Measurements from ENCODE around the gene FAM83B.

- TF ChIP-seq, protein P1, sequence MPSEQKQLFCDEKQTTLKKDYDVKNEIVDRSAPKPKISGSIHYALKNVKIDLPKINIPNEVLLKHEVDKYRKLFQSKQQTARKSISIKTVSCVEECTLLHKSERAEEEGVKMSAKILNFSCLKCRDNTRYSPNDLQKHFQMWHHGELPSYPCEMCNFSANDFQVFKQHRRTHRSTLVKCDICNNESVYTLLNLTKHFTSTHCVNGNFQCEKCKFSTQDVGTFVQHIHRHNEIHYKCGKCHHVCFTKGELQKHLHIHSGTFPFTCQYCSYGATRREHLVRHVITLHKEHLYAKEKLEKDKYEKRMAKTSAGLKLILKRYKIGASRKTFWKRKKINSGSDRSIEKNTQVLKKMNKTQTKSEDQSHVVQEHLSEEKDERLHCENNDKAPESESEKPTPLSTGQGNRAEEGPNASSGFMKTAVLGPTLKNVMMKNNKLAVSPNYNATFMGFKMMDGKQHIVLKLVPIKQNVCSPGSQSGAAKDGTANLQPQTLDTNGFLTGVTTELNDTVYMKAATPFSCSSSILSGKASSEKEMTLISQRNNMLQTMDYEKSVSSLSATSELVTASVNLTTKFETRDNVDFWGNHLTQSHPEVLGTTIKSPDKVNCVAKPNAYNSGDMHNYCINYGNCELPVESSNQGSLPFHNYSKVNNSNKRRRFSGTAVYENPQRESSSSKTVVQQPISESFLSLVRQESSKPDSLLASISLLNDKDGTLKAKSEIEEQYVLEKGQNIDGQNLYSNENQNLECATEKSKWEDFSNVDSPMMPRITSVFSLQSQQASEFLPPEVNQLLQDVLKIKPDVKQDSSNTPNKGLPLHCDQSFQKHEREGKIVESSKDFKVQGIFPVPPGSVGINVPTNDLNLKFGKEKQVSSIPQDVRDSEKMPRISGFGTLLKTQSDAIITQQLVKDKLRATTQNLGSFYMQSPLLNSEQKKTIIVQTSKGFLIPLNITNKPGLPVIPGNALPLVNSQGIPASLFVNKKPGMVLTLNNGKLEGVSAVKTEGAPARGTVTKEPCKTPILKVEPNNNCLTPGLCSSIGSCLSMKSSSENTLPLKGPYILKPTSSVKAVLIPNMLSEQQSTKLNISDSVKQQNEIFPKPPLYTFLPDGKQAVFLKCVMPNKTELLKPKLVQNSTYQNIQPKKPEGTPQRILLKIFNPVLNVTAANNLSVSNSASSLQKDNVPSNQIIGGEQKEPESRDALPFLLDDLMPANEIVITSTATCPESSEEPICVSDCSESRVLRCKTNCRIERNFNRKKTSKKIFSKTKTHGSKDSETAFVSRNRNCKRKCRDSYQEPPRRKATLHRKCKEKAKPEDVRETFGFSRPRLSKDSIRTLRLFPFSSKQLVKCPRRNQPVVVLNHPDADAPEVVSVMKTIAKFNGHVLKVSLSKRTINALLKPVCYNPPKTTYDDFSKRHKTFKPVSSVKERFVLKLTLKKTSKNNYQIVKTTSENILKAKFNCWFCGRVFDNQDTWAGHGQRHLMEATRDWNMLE (tag by site-specific recombination; conservative IDR thresholded peaks at IDR 0.05; ENCODE audit: low read depth): no peak
- TF ChIP-seq KLF7 (tag by site-specific recombination; IDR thresholded peaks at IDR 0.05; ENCODE audit: borderline replicate concordance) (no peak), ZNF302 (tag by site-specific recombination; IDR thresholded peaks at IDR 0.05; ENCODE audit: low read depth) (no peak), PRDM1 (tag by site-specific recombination; IDR thresholded peaks at IDR 0.05) (no peak), KLF8 (tag by site-specific recombination; IDR thresholded peaks at IDR 0.05) (no peak), ZBTB7A (tag by site-specific recombination; IDR thresholded peaks at IDR 0.05; ENCODE audit: low read depth) (no peak), ZNF626 (tag by site-specific recombination; IDR thresholded peaks at IDR 0.05) (no peak), CTCF (tag by site-specific recombination; IDR thresholded peaks at IDR 0.05) (no peak), OSR2 (tag by site-specific recombination; IDR thresholded peaks at IDR 0.05) (no peak), KLF1 (tag by site-specific recombination; IDR thresholded peaks at IDR 0.05) (no peak)
Observed at GRCh38 chr6:54913211-54913610, 66.6 kb downstream of the FAM83B start.

Data from HEK293 (cell line).